SHP77 (cell line): ENCODE measurements around the gene TTC17.

ENCODE experiments used
- DNase-seq, 2 experiments: peaks; one replicate each; lab custom pipeline; 2025; lab: John Stamatoyannopoulos, UW

The TTC17 gene

GRCh38 chr11:43541993-43542392 is 183.3 kb downstream of the TTC17 start:
- DNase-seq = no peak

- DNase-seq = no peak
Measured at GRCh38 chr11:43542750-43543712, 184.3 kb downstream of the TTC17 start.
